Stromal cell of bone marrow (primary cell): ENCODE results near the gene CCDC197.

ENCODE experiments used
- DNase-seq: peaks from one replicate; pipeline ENCODE4 v3.0.0-alpha.2; 2012; ENCODE audit warnings: low read depth

CCDC197 gene

GRCh38 chr14:94026173-94026888, 29.2 kb downstream of the CCDC197 start, which contains the start of gene OTUB2:
TSS of gene OTUB2 (plus strand) at chr14:94026340. CDS start at chr14:94026538, 198 bp downstream.
- peak; percentile 98 for DNase-seq

GRCh38 chr14:94026889-94027469, 29.9 kb downstream of the CCDC197 start:
- DNase-seq = no peak

- no peak for DNase-seq
Measured at GRCh38 chr14:94027566-94028449, 30.7 kb downstream of the CCDC197 start.

DNA sequence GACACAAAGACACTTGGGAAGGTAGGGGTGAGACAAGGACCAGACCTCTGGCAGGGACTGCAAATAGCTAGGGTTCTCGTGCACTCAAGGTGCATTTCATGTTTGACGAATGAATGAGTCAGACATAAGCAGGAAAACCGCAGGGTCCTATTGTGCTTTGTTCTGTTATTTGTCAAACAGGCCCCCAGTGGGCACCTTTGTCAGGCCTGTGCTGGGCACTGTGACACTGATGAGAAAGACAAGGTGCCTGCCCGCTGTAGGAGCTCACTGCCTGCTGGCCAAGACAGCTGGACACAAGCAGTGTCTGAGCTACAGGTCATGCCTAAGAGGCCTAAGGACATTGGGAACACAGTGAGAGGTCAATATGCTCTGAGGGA, 31.3 kb downstream of the CCDC197 start:
- DNase-seq = no peak

DNA sequence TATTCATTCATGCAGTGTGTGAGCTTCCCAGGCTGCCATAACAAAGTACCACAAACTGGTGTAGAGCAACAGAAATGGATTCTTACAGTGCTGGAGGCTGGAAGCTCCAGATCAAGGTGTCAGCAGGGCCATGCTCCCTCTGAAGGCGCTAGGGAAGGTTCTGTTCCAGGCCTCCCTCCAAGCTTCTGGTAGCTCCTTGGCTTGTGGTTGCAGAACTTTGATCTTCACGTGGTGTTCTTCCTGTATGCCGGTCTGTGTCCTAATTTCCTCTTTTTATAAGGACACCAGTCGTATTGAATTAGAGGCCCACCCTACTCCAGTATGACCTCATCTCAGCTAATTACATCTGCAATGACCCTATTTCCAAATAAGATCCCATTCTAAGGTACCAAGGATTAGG, 32.2 kb downstream of the CCDC197 start:
- DNase-seq = no peak

DNA sequence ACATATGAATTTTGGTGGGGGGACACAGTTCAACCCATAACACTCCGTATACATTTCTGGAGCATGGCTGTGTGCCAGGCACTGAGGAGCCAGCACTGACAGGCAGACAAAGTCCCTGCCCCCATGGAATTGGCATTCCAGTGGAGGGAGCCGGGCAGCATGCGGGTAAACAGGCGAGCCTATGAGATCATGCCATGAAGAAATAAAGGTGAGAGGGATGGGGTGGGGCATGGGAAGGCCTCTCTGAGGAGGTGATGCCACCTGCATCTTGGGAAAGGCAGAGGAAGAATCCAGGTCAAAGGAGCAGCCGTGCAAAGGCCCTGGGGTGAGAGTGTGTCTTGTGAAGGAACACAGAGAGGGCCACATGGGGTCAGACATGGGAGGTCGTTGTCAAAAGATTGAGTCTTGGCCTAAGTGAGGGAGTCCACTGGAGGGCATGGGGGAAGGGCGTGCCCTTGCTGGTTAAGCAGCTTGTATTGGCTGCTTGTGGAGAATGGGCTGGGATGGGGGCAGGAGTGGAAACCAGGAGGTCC, 32.6 kb downstream of the CCDC197 start:
- DNase-seq = no peak

- DNase-seq = no peak
Measured at GRCh38 chr14:94030571-94030970, 33.5 kb downstream of the CCDC197 start.

DNA sequence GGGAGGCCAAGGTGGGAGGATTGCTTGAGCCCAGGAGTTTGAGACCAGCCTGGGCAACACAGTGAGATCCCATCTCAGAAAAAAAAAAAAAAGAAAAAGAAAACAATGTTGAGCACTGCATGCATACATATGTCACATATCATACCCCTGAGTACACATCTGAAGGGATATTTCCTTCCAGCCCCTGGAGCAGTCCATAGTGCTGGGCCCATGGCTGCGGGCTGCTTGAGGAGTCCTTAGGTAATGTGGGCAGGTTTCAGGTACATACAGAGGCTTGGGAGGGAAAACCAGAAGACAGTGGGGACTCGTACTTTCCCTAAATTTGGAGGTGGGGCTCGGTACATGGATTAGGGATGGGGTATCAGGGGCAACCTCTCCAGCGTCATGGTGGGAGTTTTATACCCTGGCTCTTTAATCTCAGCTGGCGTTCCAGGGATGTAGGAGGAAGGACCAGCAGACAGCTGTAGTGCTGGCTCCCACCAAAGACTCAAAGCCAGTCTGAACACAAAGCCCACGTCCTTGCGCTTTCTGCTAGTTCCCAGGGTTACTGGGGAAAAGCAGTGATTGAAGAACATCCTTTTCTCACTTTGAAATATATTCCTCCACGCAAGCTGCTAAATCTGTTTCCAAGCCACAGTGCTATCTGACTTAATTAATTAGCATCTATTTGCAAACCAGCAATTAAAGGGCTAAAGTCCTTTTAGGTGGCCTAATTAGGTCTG, 34.2 kb downstream of the CCDC197 start:
- DNase-seq = no peak

- no peak for DNase-seq
Measured at GRCh38 chr14:94031883-94032279, 34.8 kb downstream of the CCDC197 start.

DNA sequence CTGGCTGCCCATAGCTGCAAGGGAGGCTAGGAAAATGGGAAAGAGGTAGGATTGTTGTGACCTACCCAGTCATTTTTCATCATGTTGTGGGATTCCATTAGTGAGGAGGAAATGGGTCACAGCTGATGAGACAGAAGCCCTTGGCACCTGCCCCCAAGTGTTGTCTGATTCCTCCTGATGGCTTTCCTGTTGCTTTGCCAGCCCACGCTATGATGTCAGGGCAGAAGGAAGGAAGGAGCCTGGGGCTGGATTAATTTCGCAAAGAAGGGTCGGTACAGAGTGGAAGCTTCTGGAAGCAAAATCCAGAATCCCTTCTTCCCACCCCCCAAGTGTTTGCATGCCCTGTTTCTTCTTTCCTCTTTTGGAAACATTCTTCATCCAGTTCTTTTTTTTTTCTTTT, 37.8 kb downstream of the CCDC197 start:
- DNase-seq = no peak

DNA sequence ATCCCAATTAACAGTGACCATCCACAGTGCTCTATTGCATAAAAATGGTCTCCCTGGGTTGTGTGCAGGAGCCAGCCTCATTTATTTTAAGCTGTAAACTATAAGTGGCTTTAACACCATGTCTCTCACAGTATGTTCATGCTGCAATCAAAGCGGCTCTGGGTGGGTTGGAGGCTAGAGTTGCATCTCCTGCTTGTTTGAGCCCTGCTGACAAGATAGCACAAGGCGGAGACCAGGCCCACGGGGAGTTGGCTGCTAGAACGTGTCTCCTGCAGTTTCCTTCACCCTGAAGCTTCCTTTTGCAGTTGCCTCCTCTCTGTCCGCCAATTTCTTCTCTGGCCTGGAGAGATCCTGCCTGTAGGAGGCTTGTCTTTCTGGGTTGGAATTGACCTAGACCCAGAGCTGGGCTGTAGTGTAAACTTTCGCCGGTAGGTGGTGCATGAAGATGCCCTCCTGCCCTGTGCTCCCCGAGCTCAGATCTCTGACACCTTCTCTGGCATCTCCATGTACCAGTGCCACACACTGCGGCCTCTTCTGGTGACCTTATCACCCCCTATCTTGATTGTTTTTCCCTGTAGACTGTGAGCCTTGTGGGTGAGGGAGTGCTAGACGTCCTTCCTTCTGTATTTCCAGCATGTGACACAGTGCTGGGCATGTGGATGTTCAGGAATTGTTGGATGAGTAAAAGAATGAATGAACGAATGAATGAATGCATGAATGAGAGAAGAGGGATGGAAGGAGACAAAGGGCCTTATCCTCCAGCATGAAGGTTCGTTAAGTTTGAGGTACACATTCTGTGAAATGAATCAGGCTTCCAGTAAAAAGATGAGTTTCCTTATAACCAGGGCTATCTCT, 39.4 kb downstream of the CCDC197 start:
- DNase-seq = peak; percentile 47

DNA sequence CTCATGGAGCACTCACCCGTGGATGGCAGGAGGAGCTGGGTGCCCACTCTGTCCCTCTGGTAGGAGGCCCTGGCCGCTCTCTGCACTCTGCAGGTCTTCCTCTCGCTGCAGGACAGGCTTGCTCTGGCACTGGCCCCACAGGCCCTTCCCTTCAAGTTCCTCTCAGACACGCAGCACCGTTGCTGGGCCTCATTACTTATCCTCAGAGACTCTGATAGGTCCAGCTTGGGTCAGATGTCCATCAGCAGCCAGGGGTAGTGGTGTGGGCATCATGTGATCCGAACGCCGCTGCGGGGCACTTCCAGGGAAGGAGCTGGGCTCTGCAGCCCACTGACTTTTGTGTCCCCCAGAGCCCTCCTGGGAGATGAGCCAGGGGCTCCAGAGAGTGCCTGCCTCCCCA, 40.9 kb downstream of the CCDC197 start:
- DNase-seq = no peak

DNA sequence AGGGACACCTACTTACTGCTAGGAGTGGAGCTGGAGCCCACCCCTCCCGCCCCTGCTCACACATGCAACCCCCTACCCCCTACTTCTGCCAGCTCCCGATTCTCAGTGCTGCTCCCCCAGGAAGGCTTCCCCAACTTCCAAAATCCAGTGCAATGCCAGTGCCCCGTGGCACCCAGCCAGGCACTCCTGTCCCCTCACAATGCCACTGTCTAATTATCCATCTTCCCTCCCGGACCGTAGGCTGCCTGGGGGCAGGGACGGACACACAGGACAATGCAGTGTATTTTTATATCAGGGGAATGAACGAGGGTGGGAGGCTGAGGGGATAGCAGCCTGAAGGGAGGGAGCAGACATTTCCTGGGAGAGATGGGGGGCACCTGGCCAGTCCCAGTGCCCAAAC, 41.4 kb downstream of the CCDC197 start:
- no peak for DNase-seq

DNA sequence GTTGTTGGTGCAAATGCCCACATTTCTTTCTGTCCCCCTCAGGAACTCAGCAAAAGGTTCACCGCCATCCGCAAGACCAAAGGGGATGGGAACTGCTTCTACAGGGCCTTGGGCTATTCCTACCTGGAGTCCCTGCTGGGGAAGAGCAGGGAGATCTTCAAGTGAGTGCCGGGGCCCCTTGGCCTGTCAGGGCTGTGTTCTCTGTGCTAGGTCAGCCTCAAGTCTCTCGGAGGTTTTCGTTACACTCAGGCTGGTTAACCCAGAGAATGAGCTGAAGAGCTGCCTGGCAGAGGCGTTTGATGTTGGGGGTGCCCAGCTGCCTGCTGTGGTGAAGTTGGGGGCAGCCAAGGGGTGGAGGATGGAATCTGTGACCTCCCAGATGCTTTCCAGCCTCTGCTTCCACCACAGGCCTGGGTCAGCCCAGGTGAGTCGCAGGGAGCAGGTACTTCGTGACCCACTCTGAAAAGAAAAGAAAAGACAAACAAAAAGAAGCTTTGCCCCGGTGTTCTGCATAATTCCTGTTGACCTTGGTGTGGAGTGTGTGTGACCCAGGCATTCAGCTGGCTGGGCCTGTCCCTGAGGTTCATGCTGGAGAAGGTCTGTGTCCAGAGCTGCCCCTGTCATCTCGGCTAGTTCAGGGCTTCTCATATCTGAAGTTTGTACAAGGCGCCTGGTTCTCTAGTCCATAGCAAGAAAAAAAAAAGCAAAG, 42.0 kb downstream of the CCDC197 start:
- DNase-seq = no peak

GRCh38 chr14:94040247-94040646, 43.1 kb downstream of the CCDC197 start:
- no peak for DNase-seq

- DNase-seq = no peak
Measured at GRCh38 chr14:94040796-94041195, 43.7 kb downstream of the CCDC197 start.

DNA sequence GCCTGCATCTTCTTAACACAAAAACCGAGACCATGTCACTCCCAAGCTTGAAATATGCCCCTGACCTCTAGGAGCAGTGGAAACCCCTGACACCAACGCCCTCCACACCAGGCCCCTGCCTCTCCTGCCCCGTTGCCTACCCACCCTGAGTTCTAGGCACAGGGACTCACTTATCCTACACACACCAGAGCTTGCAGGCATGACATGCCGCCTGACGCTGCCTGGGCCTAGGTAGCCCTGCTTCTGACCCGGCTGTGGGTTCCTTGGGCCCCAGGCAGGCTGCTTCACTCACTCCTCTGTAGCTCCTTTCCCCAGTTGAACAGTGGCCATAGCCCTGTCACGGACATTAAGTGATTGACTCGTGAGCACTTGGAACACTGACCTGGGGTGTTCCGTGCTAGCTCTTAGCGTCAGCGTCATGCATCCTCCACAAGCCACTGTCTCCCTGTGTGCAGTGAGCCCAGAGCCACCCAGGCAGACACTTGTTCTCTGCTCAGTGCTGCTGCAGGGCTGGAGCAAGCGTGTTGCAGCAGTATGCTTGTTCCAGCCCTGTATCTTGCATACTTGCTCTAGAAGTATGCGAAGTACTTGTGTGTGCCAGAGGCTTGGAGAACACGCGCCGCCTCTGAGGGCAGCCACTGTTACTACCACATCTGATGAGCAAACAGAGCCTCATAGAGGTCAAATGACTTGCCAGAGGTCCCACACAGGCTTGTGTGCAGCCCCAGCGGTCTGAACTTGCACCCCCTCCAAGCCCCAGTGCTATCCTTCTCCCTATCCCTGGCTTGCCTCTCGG, 44.6 kb downstream of the CCDC197 start:
- DNase-seq = peak; percentile 58

DNA sequence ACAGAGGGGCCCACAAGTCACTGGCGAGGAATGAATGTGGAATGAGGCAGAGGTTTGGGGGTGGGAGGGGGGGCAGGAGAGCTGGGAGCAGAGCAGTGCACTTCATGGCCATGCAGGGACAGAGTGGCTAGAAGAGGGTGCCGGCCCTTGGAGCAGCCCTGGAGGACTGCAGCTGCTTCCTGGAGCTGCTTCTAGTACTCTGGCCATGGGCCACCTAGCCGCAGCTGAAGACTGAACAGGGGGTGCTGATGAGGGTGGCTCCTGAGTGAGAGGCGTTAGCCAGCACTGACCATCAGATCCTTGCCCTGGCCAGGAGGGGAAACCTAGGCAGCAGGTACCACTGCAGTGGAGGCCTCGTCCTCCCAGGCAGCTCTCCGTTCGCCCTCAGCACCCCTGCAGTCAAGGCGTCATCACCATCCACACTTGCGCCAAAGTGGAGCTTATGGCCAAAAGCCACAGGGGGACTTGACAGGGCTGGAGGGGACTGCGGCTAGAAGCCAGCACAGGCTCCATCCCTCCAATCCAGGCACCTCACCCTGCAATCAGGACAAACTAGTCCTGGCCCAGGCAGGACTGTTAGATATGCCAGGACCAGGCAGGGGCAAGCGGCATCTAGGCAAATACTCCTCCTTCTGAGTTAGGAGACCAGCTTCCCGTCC, 45.5 kb downstream of the CCDC197 start:
- no peak for DNase-seq
